GM10248 (cell line): ENCODE data around the gene MMADHC.

Experiments used
- CTCF ChIA-PET: fragments of 300-600 bp; sonication (Branson Sonifier 250); formaldehyde crosslinking; extraction: SDS; loops from one replicate; lab custom pipeline; 2021; ENCODE audit warnings: antibody characterized with exemption; lab: Yijun Ruan, JAX
- POLR2A ChIA-PET: fragments of 350-650 bp; sonication (Branson Sonifier 250); formaldehyde crosslinking; extraction: SDS; loops from one replicate; lab custom pipeline; 2020; ENCODE audit warnings: antibody characterized with exemption; lab: Yijun Ruan, JAX
- DNase-seq: peaks from one replicate; pipeline ENCODE4 v3.0.0; 2012; ENCODE audit errors: extremely low spot score
- TF ChIP-seq, protein P1 (sequence below): IDR thresholded peaks from 2 replicates; pipeline ENCODE4 v1.5.1; 2012; ENCODE audit warnings: mild to moderate bottlenecking, low read depth; ENCODE audit errors: extremely low read depth, missing control alignments, control extremely low read depth

The MMADHC gene

DNA sequence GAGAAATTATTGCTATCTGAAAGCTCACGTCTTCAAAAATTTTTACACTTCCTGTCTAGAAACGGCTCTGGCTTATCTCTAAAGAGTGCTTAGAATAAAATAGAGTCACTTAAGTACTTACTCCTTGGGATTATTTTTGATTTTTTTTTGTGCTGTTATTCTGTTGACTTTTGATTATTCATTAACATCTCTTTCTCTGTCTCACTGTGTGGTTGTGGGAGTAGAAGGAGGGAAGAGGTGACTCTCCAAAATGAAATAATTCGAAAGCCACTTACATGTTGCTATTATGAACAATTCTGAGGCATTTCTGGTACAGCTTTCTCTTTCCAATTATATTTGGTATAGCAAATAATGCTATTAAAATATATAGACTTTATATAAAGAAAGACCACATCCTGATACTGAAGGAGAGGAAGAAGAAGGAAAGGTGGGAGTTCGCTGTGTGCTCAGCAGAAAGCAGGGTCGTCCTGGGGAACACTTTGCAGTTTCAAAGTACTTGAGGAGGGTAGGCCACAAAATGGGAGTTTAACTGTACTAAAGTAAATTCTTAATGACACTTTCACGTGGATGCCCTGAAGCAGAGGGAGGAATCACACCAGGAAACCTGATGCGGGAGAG, 9.6 kb upstream of the MMADHC start:
- CTCF ChIA-PET, result interaction anchor here (0.7 to 6.2 kb wide), 11 partner anchors 8 to 1661 kb away, joined by 3 to 47 read pairs (median 3); no protein-coding TSS in a partner anchor
- DNase-seq, result no peak
- POLR2A ChIA-PET, result no interaction called here
- TF ChIP-seq, protein P1, sequence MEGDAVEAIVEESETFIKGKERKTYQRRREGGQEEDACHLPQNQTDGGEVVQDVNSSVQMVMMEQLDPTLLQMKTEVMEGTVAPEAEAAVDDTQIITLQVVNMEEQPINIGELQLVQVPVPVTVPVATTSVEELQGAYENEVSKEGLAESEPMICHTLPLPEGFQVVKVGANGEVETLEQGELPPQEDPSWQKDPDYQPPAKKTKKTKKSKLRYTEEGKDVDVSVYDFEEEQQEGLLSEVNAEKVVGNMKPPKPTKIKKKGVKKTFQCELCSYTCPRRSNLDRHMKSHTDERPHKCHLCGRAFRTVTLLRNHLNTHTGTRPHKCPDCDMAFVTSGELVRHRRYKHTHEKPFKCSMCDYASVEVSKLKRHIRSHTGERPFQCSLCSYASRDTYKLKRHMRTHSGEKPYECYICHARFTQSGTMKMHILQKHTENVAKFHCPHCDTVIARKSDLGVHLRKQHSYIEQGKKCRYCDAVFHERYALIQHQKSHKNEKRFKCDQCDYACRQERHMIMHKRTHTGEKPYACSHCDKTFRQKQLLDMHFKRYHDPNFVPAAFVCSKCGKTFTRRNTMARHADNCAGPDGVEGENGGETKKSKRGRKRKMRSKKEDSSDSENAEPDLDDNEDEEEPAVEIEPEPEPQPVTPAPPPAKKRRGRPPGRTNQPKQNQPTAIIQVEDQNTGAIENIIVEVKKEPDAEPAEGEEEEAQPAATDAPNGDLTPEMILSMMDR, result no peak

DNA sequence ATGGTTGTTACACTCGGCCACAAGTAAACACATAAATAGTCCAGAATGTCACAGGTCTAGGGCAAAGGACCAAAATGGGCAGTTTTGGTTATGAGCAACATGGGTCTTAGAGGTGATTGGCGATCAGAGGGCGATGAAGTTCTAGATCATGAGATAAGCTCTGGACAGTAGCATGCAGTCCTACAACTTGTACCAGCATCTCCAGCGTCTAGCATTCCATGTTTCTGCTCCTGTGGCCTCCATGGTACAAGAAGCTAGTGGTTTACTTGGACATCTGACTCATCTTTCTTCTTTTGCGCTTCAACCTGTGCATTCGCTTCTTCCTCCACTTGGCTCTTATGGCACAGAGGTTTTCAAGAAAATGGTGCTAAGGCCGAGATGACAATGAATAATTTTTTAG, 8.9 kb upstream of the MMADHC start:
- CTCF ChIA-PET, result interaction anchor here (0.7 to 6.2 kb wide), 8 partner anchors 8 to 1661 kb away, joined by 3 to 47 read pairs (median 3); no protein-coding TSS in a partner anchor

DNA sequence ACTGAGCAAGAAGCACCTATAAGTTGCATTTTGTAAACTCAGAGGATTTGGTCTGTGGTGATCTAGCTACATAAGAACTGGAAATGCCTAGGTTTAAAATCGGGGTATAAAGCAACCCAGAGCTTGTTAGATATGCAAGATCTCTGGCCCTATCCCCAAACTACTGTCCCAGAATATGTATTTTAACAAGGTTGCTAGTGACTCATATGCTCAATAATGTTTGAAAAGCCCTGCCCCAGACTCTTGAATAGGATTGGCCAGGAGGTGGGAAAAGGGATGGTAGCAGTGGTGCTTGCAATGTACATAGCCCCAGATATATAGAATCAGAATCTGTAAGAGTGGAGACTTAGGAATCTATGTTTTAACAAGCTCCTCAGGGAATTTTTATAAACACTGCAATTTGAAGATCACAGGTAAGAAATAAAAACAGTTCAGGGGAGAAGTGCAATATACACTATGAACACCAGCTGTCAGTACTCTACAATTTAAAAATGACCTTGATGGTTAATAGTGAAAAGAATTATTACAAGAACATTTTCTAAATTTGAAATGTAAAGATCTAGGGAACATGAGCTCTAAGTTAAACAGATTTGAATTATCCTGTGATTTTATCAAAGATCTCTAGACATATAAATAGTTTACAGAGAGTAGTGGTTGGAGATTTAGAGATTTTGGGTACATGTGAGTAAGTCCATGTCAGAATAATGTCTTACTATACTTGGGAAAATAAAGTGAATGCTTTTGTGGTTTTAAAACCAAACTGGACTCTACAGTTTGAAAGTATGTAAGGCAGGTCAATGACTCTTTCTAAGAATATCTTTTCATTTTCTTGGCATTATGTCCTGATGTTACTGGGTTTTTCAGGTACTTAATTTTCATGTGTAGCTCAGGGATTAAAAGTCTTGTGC, 7.7 kb upstream of the MMADHC start:
- ChIA-PET CTCF (interaction anchor here (1.4 to 6.2 kb wide), 4 partner anchors 19 to 1645 kb away, joined by 3 to 47 read pairs (median 16); no protein-coding TSS in a partner anchor), POLR2A (no interaction called here)
- DNase-seq, result no peak
- TF ChIP-seq, protein P1, result no peak

More for the DNA sequence above, 8.9 kb upstream of the MMADHC start:
- POLR2A ChIA-PET, result no interaction called here
- TF ChIP-seq, protein P1, result no peak
- no peak for DNase-seq

DNA sequence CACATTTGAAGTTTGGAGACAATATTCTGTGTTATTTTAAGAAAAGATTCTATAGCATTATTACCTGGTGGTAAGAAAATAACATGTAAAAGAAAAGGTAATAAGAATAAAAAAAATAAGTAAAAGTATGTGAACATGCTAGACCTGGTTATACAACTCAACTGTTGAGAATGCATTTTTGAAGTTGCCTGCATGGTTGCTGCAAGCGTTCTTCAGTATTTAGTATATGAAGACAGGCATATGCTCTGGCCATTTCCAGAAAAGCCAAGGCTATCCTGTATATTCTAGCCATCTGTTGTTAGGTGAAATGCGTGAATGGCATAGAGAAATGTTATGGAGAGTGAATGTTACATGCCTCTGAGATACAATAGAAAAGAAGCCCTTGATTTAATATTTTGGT, 6.8 kb upstream of the MMADHC start:
- ChIA-PET POLR2A (no interaction called here), CTCF (interaction anchor here (1.4 to 6.2 kb wide), 3 partner anchors 120 to 1646 kb away, joined by 3 to 47 read pairs (median 24); no protein-coding TSS in a partner anchor)
- TF ChIP-seq, protein P1, result no peak
- DNase-seq, result no peak

DNA sequence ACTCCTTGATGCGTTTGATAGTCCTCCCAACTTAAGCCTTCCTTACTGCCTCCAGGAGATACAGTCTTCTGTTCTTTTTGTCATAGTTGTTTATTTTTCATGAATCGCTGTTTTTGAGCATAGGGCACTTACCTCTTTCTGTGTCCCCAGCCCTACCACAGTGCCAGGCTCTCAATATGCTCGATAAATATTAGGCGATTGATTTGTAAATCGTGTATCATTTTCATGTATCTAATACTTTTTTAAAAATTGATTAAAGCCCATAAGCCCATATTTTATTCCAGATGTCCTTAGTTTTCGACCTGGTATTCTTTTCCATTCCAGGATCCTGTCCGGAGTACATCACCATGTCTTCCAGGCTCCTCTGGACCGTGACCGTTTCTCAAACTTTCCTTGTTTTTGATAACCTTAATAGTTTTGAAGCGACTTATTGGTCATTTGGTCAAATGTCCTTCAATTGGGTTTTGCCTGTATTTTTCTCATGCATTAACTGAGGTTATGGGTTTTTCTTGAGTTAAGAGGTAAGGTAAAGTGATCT, 444 bp upstream of the MMADHC start:
- TF ChIP-seq, protein P1, result no peak
- CTCF ChIA-PET, result interaction anchor here (1.0 to 3.5 kb wide), 4 partner anchors 9 to 1651 kb away, joined by 3 to 15 read pairs (median 7); no protein-coding TSS in a partner anchor
- no peak for DNase-seq
- POLR2A ChIA-PET, result no interaction called here

DNA sequence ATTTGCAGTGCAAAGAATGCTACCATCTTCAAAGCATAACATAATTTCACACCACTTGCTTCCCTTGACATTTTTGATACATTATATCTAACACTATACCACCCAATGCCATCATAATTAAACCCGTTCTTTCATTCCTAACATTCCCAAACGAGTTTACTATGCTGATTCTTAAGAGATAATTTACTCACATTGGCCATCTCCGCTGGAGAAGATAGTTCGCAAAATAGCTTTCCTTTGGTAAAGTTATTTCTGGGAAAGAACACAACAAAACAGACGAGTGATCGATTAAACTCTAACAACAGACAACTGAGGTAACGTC, 716 bp downstream of the MMADHC start:
- CTCF ChIA-PET, result interaction anchor here (0.8 to 3.5 kb wide), 7 partner anchors 10 to 1652 kb away, joined by 3 to 15 read pairs (median 5); no protein-coding TSS in a partner anchor
- POLR2A ChIA-PET, result no interaction called here
- TF ChIP-seq, protein P1, result no peak

More for the DNA sequence above, 716 bp downstream of the MMADHC start:
- no peak for DNase-seq
